ENCODE data around the gene CHST13.

GRCh38 chr3:126562737-126563276 lies 38.9 kb downstream of the CHST13 start:
- TF ChIP-seq, protein P1, sequence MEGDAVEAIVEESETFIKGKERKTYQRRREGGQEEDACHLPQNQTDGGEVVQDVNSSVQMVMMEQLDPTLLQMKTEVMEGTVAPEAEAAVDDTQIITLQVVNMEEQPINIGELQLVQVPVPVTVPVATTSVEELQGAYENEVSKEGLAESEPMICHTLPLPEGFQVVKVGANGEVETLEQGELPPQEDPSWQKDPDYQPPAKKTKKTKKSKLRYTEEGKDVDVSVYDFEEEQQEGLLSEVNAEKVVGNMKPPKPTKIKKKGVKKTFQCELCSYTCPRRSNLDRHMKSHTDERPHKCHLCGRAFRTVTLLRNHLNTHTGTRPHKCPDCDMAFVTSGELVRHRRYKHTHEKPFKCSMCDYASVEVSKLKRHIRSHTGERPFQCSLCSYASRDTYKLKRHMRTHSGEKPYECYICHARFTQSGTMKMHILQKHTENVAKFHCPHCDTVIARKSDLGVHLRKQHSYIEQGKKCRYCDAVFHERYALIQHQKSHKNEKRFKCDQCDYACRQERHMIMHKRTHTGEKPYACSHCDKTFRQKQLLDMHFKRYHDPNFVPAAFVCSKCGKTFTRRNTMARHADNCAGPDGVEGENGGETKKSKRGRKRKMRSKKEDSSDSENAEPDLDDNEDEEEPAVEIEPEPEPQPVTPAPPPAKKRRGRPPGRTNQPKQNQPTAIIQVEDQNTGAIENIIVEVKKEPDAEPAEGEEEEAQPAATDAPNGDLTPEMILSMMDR (conservative IDR thresholded peaks at IDR 0.05): no peak
- TF ChIP-seq EZH2 (IDR thresholded peaks at IDR 0.05; ENCODE audit: low read depth): no peak

Measured in PC-9 (cell line).